NCI-H446 treated with DMSO at 0.1 percent for 48 hours (cell line): Measurements from ENCODE around the gene BPIFB6.

Source experiments
- DNase-seq: peaks from one replicate; lab custom pipeline; 2025; lab: John Stamatoyannopoulos, UW

Gene BPIFB6

GRCh38 chr20:33002087-33002808 is 29.2 kb upstream of the BPIFB6 start:
- no peak for DNase-seq

GRCh38 chr20:33004141-33004751 is 27.2 kb upstream of the BPIFB6 start, which contains the start of gene SUN5:
TSS of gene SUN5 (minus strand) at chr20:33004433. CDS start at chr20:33004340, 93 bp downstream.
- no peak for DNase-seq

GRCh38 chr20:33005132-33005566 is 26.3 kb upstream of the BPIFB6 start:
- DNase-seq: no peak

GRCh38 chr20:33005908-33006775 is 25.3 kb upstream of the BPIFB6 start:
- no peak for DNase-seq

GRCh38 chr20:33006776-33007375 is 24.6 kb upstream of the BPIFB6 start:
- DNase-seq: no peak

- no peak for DNase-seq
Observed at GRCh38 chr20:33007376-33008335, 23.8 kb upstream of the BPIFB6 start, which contains the start of gene BPIFB2. TSS of gene BPIFB2 (plus strand) at chr20:33007704. CDS start at chr20:33008575, 871 bp downstream.

GRCh38 chr20:33008336-33009213 is 22.9 kb upstream of the BPIFB6 start:
- DNase-seq: no peak

- no peak for DNase-seq
Observed at GRCh38 chr20:33009214-33010132, 22.0 kb upstream of the BPIFB6 start.

GRCh38 chr20:33010133-33010504 is 21.3 kb upstream of the BPIFB6 start:
- DNase-seq: no peak

GRCh38 chr20:33010674-33011449 is 20.6 kb upstream of the BPIFB6 start:
- no peak for DNase-seq

GRCh38 chr20:33012327-33013189 is 18.9 kb upstream of the BPIFB6 start:
- DNase-seq: no peak

- no peak for DNase-seq
Observed at GRCh38 chr20:33013701-33014326, 17.6 kb upstream of the BPIFB6 start.

GRCh38 chr20:33014336-33015113 is 16.9 kb upstream of the BPIFB6 start:
- DNase-seq: no peak

GRCh38 chr20:33015114-33015484 is 16.3 kb upstream of the BPIFB6 start:
- no peak for DNase-seq

GRCh38 chr20:33015700-33016580 is 15.5 kb upstream of the BPIFB6 start:
- no peak for DNase-seq
